ENCODE data around the gene EPS15.
"Not testable (repeated sequence)": the region's sequence is repeated elsewhere in the genome, so short reads cannot be mapped to it uniquely, and the experiment has no call there.

Gene EPS15

DNA sequence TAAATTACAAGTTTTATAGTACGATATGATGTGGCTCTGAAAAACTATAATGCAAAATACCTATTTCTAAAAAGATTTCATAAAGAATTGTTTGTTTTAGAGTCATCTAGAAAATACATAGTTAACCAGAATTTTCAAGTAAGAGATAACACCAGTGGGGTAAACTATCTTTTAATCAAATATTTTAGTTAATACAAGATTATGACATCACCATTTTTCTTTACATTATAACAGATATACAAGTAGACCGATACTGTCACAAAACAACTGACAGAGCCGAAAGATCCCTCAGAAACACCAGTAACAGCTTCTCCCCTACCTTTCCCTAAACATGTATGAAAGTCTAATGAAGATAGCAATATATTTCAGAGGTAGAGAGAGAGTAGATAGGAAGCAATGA is 54.2 kb downstream of the EPS15 start:
- H2AFZ ChIP-seq (ENCODE audit: low read length): no peak overlapping the region
- H4K20me1 ChIP-seq (ENCODE audit: insufficient read depth, low read length, poor library complexity, severe bottlenecking): no peaks in the 10 kb centered on the region
- no peaks in the 10 kb centered on the region for H3K4me1 ChIP-seq (ENCODE audit: insufficient read depth, low read length, poor library complexity, severe bottlenecking)
- no peaks in the 10 kb centered on the region for H3K79me2 ChIP-seq (ENCODE audit: insufficient read depth, low read length)
- H3K27me3 ChIP-seq (ENCODE audit: insufficient read depth, low read length, poor library complexity, severe bottlenecking): no peaks in the 10 kb centered on the region
- no peaks in the 10 kb centered on the region; the same call in 1 of the 2 replicates for H3F3A ChIP-seq (ENCODE audit: low read depth)
- no peak overlapping the region for H3K4me3 ChIP-seq (ENCODE audit: low read length, poor library complexity, severe bottlenecking)
- TF ChIP-seq, protein P1, sequence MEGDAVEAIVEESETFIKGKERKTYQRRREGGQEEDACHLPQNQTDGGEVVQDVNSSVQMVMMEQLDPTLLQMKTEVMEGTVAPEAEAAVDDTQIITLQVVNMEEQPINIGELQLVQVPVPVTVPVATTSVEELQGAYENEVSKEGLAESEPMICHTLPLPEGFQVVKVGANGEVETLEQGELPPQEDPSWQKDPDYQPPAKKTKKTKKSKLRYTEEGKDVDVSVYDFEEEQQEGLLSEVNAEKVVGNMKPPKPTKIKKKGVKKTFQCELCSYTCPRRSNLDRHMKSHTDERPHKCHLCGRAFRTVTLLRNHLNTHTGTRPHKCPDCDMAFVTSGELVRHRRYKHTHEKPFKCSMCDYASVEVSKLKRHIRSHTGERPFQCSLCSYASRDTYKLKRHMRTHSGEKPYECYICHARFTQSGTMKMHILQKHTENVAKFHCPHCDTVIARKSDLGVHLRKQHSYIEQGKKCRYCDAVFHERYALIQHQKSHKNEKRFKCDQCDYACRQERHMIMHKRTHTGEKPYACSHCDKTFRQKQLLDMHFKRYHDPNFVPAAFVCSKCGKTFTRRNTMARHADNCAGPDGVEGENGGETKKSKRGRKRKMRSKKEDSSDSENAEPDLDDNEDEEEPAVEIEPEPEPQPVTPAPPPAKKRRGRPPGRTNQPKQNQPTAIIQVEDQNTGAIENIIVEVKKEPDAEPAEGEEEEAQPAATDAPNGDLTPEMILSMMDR (conservative IDR thresholded peaks at IDR 0.05; ENCODE audit: low read length): no peak
- TF ChIP-seq EZH2phosphoT487 (IDR thresholded peaks at IDR 0.05; ENCODE audit: borderline replicate concordance): no peak
- H3K9ac ChIP-seq (ENCODE audit: low read depth, low read length, poor library complexity, severe bottlenecking): no peak overlapping the region
- H3K4me2 ChIP-seq (ENCODE audit: low read depth, low read length, poor library complexity, severe bottlenecking): no peak overlapping the region
- H3K36me3 ChIP-seq (ENCODE audit: insufficient read depth, low read length): peaks cover 44% of the 10 kb centered on the region
- no peaks in the 10 kb centered on the region for H3K9me2 ChIP-seq (replicated peaks; ENCODE audit: low read depth, low read length)
- no peaks in the 10 kb centered on the region for H3K9me3 ChIP-seq (ENCODE audit: insufficient read depth, low read depth, low read length)

DNA sequence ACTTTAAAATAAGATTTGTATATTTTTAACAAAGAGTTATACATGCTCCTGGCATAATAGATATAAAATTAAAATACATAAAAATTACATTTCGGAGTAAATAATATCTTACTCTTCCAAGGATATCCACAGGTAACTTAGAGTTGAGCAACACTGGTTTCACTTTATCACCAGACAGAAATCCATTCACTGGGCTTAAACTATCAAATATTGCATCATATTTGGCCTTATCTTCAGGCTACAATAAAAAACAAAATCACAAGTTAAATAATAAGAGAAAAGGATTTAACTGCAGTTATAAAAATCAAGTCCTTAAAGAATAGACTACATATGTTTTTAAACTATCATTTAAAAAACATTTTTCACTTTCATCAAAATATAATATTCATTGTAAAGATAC is 55.5 kb downstream of the EPS15 start:
- peaks cover 41% of the 10 kb centered on the region; the same call in 1 of the 2 replicates for H3K36me3 ChIP-seq (ENCODE audit: insufficient read depth, low read length)
- H3K9ac ChIP-seq (ENCODE audit: low read depth, low read length, poor library complexity, severe bottlenecking): no peak overlapping the region
- no peak overlapping the region for H3K4me3 ChIP-seq (ENCODE audit: low read length, poor library complexity, severe bottlenecking)
- H3K4me2 ChIP-seq (ENCODE audit: low read depth, low read length, poor library complexity, severe bottlenecking): no peak overlapping the region
- no peaks in the 10 kb centered on the region for H3K4me1 ChIP-seq (ENCODE audit: insufficient read depth, low read length, poor library complexity, severe bottlenecking)
- no peaks in the 10 kb centered on the region for H3K79me2 ChIP-seq (ENCODE audit: insufficient read depth, low read length)
- no peaks in the 10 kb centered on the region for H3K9me3 ChIP-seq (ENCODE audit: insufficient read depth, low read depth, low read length)
- no peaks in the 10 kb centered on the region; the same call in 1 of the 2 replicates for H3F3A ChIP-seq (ENCODE audit: low read depth)
- no peak overlapping the region for H2AFZ ChIP-seq (ENCODE audit: low read length)
- no peak for TF ChIP-seq EZH2phosphoT487 (IDR thresholded peaks at IDR 0.05; ENCODE audit: borderline replicate concordance)
- TF ChIP-seq, protein P1 (conservative IDR thresholded peaks at IDR 0.05; ENCODE audit: low read length): no peak
- H4K20me1 ChIP-seq (ENCODE audit: insufficient read depth, low read length, poor library complexity, severe bottlenecking): no peaks in the 10 kb centered on the region
- H3K9me2 ChIP-seq (replicated peaks; ENCODE audit: low read depth, low read length): no peaks in the 10 kb centered on the region
- H3K27me3 ChIP-seq (ENCODE audit: insufficient read depth, low read length, poor library complexity, severe bottlenecking): no peaks in the 10 kb centered on the region

DNA sequence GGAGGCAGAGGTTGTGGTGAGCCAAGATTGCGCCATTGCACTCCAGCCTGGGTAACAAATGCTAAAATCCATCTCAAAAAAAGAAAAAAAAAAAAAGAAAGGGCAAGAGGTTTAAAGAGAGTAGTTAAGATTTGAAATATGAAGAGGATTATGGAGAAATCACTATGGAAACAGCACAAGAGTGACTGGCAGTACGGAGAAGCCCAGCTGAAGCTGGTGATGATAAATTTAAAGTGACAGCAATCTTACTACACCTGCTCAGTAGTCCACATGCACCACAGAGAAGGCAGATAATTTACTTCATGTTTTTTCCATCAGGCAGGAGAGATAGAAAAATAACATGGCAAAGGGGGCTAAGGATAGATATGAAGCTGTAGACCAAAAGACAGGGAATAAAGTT is 56.8 kb downstream of the EPS15 start:
- not testable (repeated sequence) for H4K20me1 ChIP-seq (ENCODE audit: insufficient read depth, low read length, poor library complexity, severe bottlenecking); H3K9me2 ChIP-seq (replicated peaks; ENCODE audit: low read depth, low read length); H2AFZ ChIP-seq (ENCODE audit: low read length); H3K27me3 ChIP-seq (ENCODE audit: insufficient read depth, low read length, poor library complexity, severe bottlenecking); H3K4me2 ChIP-seq (ENCODE audit: low read depth, low read length, poor library complexity, severe bottlenecking); H3K4me1 ChIP-seq (ENCODE audit: insufficient read depth, low read length, poor library complexity, severe bottlenecking); H3K9me3 ChIP-seq (ENCODE audit: insufficient read depth, low read depth, low read length); H3K4me3 ChIP-seq (ENCODE audit: low read length, poor library complexity, severe bottlenecking); H3K9ac ChIP-seq (ENCODE audit: low read depth, low read length, poor library complexity, severe bottlenecking); H3F3A ChIP-seq (ENCODE audit: low read depth); H3K79me2 ChIP-seq (ENCODE audit: insufficient read depth, low read length)
- peaks cover 44% of the 10 kb centered on the region; the same call in 1 of the 2 replicates for H3K36me3 ChIP-seq (ENCODE audit: insufficient read depth, low read length)

DNA sequence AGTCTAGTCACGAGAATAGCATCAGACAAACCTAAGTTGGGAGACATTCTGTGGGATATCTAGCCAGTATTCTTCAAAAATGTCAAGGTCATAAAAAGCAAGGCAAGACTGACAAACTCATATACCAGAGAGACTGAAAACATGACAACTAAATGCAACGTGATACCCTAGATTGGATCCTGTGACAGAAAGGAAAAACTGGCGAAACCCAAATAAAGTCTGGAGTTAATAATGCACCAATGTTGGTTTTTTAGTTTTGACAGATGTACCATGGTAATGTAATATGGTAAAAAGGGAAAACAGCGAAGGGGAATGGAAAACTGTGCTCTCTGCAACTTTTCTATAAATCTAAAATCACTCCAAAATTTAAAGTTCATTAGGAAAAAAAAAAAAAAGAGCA is 64.5 kb downstream of the EPS15 start:
- Histone ChIP-seq H3K79me2 (ENCODE audit: insufficient read depth, low read length) (no peaks in the 10 kb centered on the region), H3K27me3 (ENCODE audit: insufficient read depth, low read length, poor library complexity, severe bottlenecking) (no peaks in the 10 kb centered on the region), H3K9me2 (replicated peaks; ENCODE audit: low read depth, low read length) (no peaks in the 10 kb centered on the region), H2AFZ (ENCODE audit: low read length) (no peak overlapping the region), H3K4me3 (ENCODE audit: low read length, poor library complexity, severe bottlenecking) (no peak overlapping the region), H4K20me1 (ENCODE audit: insufficient read depth, low read length, poor library complexity, severe bottlenecking) (no peaks in the 10 kb centered on the region), H3K9ac (ENCODE audit: low read depth, low read length, poor library complexity, severe bottlenecking) (no peak overlapping the region), H3F3A (ENCODE audit: low read depth) (no peaks in the 10 kb centered on the region), H3K4me1 (ENCODE audit: insufficient read depth, low read length, poor library complexity, severe bottlenecking) (no peaks in the 10 kb centered on the region), H3K9me3 (ENCODE audit: insufficient read depth, low read depth, low read length) (no peaks in the 10 kb centered on the region), H3K36me3 (ENCODE audit: insufficient read depth, low read length) (peaks cover 21% of the 10 kb centered on the region; the same call in 1 of the 2 replicates), H3K4me2 (ENCODE audit: low read depth, low read length, poor library complexity, severe bottlenecking) (no peak overlapping the region)
- no peak for TF ChIP-seq EZH2phosphoT487 (IDR thresholded peaks at IDR 0.05; ENCODE audit: borderline replicate concordance)
- TF ChIP-seq, protein P1 (conservative IDR thresholded peaks at IDR 0.05; ENCODE audit: low read length): no peak

All from Loucy (cell line).